H54 (cell line): Measurements from ENCODE around the gene GALNT10.
"Not testable (repeated sequence)": the region's sequence is repeated elsewhere in the genome, so short reads cannot be mapped to it uniquely, and the experiment has no call there.

Experiments
- DNase-seq: peaks from one replicate; pipeline ENCODE4 v3.0.0; 2011; ENCODE audit warnings: low spot score, mixed read lengths; ENCODE audit not compliant: insufficient read length
- FAIRE-seq: peaks from 3 replicates; lab custom pipeline; 2011; peaks lifted over from hg19 to GRCh38; lab: Jason Lieb, UNC
- POLR2A ChIP-seq: IDR thresholded peaks from 2 replicates; pipeline ENCODE4 v1.6.1; 2011; ENCODE audit warnings: low read depth, mild to moderate bottlenecking, low read length

Gene GALNT10

DNA sequence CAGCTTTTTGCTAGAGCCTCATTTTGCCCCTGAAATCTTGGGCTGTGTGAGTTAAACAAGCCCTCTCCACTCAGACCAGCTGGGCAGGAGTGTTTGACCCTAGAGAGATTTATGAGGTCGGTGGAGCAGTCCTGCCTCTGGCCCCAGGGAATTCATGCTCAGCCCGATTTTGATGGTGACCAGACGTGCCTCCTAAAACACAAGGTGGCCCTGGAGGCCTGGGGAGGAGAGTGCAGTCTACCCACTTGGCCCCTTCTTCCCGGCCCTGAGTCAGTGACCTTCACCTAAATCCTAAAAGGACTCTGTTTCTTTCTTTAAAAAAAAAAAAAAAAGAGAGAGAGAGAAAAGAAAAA is 168.7 kb downstream of the GALNT10 start:
- FAIRE-seq (no peak), DNase-seq (no peak)
- no peak for TF ChIP-seq POLR2A

DNA sequence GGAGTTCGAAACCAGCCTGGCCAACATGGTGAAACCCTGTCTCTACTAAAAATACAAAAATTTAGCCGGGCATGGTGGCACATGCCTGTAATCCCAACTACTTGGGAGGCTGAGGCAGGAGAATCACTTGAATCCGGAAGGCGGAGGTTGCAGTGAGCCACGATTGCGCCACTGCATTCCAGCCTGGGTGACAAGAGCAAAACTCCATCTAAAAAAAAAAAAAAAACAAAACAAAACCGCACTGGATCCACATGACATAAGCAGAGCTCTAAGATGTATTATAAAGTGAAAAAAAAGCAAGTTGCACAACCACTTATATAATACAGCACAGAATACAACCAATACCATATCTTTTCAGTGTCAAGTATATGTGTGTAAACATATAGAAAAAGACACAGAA is 169.7 kb downstream of the GALNT10 start:
- not testable (repeated sequence) for DNase-seq, FAIRE-seq

DNA sequence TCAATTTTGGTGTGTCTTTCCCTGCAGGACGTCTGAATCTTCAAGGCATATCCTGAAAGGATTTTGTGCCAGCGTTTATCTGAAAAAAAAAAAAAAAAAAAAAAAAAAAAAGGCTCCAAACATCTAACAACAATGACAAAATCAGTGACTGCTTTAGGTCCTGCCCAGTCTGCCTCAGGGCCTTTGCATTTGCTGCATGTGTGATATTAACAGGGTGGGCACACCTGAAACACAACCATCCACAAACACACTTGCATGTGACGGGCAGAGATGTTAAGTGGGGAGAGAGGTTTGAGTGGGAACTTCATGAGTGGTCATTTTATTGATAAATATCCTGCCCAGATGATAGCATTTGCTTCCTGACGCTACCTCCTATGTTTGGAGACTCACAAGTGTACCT is 172.9 kb downstream of the GALNT10 start:
- FAIRE-seq (no peak), DNase-seq (no peak)
- TF ChIP-seq POLR2A, result no peak

DNA sequence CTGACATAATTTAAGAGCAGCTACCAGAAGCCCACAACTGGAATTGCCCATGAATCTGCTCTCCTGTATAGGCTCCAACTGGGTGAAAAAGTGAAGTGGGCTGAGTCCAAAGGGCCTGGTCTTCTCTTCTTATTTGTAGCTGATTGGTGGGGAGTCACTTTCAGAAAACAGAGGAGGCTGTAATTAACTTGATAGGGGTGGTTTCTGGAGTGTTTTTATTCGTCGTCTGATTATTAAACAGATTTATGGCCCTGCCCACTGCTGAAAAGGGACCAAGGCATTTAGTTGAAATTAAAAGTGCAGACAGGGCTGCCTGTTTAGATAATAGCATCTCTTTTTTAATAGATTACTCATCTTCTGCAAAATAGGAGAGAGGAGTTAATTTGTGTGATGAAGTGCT is 174.2 kb downstream of the GALNT10 start:
- no peak for FAIRE-seq
- no peak for TF ChIP-seq POLR2A

DNA sequence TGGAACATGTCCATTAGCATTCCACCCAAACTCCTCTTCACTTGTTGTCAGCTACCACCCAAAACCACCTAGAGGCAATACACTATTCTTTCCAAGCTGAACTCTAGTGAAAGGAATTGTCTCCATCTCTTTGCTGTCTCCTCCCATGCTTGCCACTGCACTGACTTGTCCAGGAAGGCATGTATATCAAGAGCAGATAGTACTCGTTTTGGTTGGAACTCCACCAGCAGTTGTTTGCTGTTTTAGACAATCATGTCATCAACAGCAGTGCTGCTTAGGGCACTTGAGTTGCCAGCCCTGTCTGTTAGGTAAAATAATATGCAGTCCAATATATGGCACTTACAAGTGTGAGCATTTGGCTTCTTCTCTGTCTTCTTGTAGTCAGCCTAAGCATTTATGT is 175.3 kb downstream of the GALNT10 start:
- TF ChIP-seq POLR2A, result no peak
- FAIRE-seq (no peak), DNase-seq (no peak)

More for the DNA sequence above, 174.2 kb downstream of the GALNT10 start:
- no peak for DNase-seq

DNA sequence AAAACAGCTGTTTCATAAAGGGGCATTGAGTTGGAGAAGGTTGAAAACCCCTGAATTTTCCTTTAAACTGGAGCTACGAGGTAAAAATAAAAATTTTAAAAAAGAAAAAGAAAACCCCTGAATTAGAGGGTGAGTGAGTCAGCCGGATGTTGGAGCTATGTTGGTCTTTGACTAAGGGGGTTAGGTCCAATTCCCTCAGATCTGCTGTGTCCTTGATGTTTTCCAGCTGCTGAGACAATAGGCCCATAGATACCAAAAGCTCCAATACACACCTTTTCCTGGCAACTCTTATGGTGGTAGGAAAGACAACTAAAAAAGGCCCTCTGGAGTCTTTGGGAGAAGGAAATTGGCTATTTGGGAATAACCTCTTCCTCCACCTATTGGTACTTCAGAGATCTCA is 175.8 kb downstream of the GALNT10 start:
- FAIRE-seq (no peak), DNase-seq (no peak)
- TF ChIP-seq POLR2A, result no peak

DNA sequence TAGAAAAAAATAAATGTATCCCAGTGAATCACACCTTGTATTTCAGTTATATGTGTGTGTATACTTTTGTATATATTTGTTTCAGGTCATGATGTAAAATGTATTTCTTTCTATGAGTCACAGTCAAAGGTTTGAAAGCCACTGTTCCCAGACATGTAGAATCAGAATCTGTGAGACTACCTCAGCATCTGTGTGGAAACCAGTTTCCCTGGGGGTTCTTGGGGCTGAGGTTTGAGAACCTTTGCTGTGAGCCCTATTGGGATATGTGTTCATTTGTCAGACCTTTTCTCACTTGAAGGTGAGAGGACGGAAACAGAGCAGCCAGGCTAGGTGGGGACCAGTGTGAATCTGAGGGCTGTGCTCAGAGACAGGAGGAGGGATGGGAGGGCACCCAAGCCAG is 176.6 kb downstream of the GALNT10 start:
- no peak for FAIRE-seq
- no peak for DNase-seq
- TF ChIP-seq POLR2A, result no peak

DNA sequence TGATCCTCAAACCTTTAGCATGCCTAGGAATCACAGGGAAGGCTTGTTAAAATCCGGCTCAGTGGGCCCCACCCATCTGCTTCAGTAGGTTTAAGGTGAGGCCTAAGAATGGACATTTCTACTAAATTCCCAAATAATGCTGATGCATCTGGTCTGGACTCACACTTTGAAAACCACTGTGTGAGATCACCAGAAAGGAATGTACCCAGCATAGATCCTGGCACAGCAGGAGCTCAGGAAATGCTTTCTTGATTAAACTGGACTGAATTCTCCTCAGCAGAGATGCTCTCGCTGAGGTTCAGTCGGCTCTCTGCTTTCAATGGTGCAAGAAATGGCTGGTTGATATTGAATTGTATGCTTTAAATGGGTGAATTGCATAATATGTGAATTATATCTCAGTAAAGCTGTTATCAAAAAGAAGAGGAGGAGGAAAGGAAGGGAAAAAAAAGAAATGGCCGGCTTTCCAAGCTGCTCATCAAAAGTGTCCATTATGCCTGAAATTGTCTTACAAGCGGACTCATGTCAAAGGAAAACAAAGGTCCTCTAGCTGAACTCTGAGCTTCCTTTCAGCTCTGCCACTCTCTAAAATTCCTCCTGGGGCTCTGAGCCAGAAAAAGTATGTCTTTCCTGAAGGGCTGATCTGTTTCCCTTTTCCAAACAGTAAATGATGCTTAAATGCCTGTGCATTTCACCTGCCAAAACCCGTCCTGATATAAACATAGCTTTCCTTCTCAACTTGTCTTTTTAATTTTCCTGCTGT is 177.7 kb downstream of the GALNT10 start:
- FAIRE-seq (peak; percentile 88), DNase-seq (peak; percentile 76)
- TF ChIP-seq POLR2A, result no peak

DNA sequence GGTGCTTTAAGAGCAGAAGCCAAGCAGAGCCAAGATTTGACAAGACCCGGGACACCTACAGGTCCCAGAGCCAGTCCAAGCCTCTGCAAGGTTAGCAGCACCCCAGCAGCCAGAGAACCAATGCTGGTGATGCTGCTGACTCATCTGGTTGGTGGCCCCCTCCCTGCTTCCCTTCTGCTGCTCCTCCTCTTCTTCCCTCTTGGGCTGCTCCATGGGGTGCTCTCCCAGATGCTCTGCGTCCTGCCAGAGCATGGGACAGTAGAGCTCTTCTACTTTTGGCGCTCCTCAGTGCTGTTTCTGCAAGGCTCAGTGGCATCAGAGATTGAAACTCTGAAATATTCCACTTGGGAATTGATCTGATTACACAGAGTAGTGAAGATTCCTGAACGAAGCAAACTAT is 179.1 kb downstream of the GALNT10 start:
- DNase-seq, result peak; percentile 63
- TF ChIP-seq POLR2A, result peak; percentile 5; the same call in 1 of the 2 replicates
- FAIRE-seq, result peak; percentile 6

DNA sequence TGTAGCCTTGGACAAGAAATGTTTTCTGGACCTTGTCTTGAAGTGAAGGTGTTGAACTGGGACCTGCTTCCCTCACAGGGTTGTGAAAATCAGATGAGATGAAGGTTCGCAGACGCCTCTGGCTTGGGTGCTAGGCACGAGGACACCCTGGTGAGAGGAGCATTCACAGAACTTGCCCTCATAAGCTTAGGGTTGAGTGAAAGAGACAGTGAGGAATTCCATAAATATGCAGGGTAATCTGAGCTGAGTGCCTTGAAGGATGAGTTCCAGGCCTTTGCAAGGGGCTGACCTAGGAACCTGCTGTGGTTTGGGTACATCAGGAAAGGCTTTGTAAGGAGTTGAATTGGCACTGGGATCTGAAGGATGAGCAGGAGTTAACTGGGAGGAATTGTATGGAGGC is 179.6 kb downstream of the GALNT10 start:
- FAIRE-seq, result peak; percentile 15
- TF ChIP-seq POLR2A, result no peak
- DNase-seq, result peak; percentile 44

DNA sequence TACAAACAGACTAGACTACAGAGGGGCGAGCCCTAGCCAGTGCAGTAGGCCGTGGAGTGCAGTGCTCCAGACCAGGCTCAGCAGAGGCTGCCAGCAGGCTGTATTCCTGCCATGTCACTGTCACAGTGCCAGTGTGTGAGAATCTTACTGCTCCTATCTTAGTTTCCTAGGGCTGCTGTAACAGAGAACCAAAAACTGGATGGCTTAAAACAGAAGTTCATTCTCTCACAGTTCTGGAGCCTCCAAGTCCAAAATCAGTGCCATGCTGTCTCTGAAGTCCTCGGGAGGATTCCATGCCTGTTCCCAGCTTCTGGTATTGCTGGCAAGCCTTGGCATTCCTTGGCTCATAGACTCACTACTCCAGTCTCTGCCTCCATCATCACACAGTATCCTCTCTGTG is 180.3 kb downstream of the GALNT10 start:
- TF ChIP-seq POLR2A, result no peak
- DNase-seq, result no peak
- no peak for FAIRE-seq

DNA sequence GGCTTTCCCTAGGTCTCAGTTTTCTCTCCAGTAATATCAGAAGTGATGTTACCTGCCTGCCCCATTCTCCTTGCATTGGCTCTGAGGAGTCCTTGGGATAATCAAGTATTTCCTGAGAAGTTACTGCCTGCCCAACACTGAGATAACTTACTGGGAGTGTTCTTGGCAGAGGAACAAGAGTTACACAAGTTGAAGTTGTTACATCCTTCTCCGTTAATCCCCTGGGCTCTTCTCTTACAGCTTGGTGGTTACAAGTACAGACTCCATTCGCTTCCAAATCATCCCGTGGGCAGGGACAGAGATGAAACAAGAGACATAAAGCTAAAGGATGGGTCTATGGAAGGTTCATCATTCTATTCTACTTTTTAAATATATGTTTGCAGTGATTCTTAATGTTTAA is 181.2 kb downstream of the GALNT10 start:
- no peak for TF ChIP-seq POLR2A
- FAIRE-seq, result no peak
- DNase-seq, result no peak

DNA sequence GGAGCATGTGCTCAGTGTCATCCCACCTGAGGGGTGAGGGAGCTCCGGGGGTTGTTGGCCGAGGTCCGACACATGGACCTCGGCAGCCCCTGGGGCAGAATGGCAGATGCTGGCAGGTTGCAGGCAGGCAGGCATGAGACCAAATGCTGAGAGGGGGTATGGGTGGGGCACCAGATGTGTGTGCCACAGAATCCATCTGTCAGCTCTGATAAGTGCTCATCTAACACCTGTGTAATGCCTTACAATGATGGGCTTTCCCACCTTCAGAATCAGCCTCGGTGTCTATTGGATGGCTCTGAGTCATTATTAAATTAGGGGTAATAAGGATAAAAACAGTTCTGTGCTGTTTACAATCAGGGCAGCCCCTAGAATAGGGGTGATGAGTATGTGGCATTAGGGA is 182.1 kb downstream of the GALNT10 start:
- FAIRE-seq (no peak), DNase-seq (no peak)
- TF ChIP-seq POLR2A, result no peak

DNA sequence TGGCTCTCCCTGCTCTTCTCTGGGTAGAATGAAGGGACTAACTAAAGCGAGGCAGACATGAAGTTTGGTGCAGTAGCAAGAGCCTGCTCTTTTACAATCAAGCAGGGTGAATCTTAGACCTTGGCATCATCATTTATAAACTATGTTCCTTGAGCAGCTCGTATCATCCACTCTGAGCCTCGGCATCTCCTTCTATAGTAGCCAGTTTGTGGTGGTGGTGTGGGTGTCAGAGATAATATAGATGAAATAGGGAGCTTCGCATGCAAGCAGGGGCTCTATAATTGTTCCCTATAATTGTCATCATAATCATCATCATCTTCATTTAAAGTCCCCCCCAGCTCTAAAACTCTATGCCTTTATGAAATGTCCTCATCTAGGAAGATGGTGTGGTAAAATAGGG is 182.8 kb downstream of the GALNT10 start:
- FAIRE-seq (no peak), DNase-seq (no peak)
- TF ChIP-seq POLR2A, result no peak

DNA sequence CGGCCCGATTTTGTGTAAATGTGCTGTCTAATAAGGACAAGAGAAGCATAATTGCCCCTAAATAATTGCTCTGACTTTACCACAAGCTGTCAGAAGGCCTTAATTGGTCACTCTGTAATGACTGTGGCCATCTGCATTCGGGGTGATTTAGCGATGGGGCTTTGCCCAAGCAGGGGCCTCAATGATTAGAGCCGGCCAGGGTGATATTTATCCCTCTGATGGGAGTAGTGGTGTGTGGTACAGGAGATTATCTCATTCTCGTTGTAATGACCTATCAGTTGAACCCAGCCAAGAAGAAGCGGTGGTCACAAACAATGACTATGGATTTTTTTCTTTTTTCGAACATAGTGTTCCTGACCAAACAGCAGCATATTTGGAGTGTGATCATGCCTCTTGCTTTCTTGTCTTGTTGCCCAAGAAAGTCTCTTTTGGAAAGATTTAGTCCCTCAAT is 183.2 kb downstream of the GALNT10 start:
- FAIRE-seq (no peak), DNase-seq (no peak)
- no peak for TF ChIP-seq POLR2A
